HG03558 (cell line): Measurements from ENCODE around the gene MAPK12.

Source experiments
- ATAC-seq: cut with Tn5 transposase; IDR thresholded peaks from one replicate; pipeline ENCODE4 v1.9.1; 2021; ENCODE audit warnings: moderate number of reproducible peaks; ENCODE audit not compliant: unreplicated experiment; ENCODE audit errors: extremely low read depth

The MAPK12 gene

GRCh38 chr22:50300620-50301257, 39.3 kb upstream of the MAPK12 start:
- ATAC-seq, result no peak

DNA sequence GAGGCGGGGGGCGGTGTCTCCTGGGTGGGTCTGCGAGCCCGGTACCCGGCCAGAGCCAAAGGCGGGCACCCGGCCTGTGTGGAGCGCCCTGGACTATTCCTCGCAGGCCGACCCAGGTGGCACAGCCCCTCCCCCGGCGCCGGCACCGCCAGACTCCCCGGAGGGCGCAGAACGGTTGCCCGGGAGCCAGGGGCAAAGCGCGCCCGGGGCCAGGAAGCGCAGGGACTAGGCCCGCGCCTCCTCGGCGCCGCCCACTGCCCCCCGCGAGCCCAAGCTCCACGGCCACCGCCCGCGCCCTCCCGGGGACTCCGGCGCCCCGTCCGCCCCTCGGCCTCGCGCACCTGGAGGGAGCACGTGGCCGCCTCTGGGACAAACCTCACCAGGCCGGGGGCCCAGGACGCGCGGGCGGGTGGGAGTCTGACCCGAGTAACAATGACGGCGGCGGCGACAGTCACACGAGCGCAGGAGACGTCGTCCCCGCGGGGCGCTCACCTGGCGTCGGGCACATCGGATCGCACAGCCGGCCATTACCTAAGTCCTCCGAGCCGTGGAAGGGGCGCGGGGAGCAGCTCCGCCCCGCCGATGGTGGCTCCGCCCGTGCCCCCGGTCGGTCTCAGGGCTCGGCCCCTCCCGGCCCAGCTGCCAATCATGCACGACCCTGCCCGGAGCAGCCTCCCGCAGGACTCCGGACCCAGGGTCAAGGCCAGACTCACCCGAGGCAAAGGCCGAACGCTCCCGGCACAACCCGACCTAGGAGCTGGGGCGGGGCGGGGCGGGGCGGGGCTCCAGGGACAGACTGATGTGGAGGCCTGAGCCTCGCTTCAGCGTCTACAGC, 38.5 kb upstream of the MAPK12 start:
- ATAC-seq, result no peak

GRCh38 chr22:50298937-50299784, 37.7 kb upstream of the MAPK12 start:
- ATAC-seq, result no peak

GRCh38 chr22:50298266-50298637, 36.8 kb upstream of the MAPK12 start:
- ATAC-seq, result no peak

GRCh38 chr22:50297510-50298265, 36.2 kb upstream of the MAPK12 start:
- ATAC-seq, result no peak

GRCh38 chr22:50296658-50297490, 35.4 kb upstream of the MAPK12 start:
- no peak for ATAC-seq

DNA sequence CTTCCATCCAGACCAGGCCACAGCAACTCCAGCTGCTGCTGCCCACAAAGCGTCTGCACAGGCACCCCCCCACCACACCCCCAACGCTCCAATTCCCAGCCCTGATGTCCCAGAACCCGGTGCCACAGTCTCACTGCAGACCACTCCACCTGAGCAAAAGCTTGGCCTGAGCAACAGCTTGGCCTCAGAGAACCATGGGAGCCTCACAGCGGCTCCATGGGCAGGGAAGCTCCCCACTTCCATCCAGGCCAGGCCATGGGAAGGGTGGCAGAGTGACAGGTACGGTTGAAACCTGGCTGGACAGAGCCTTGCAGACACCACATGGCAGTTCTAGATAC, 32.8 kb upstream of the MAPK12 start:
- ATAC-seq, result no peak

GRCh38 chr22:50293441-50294318, 32.2 kb upstream of the MAPK12 start:
- no peak for ATAC-seq

- ATAC-seq, result no peak
Measured at GRCh38 chr22:50292643-50293440, 31.4 kb upstream of the MAPK12 start.

DNA sequence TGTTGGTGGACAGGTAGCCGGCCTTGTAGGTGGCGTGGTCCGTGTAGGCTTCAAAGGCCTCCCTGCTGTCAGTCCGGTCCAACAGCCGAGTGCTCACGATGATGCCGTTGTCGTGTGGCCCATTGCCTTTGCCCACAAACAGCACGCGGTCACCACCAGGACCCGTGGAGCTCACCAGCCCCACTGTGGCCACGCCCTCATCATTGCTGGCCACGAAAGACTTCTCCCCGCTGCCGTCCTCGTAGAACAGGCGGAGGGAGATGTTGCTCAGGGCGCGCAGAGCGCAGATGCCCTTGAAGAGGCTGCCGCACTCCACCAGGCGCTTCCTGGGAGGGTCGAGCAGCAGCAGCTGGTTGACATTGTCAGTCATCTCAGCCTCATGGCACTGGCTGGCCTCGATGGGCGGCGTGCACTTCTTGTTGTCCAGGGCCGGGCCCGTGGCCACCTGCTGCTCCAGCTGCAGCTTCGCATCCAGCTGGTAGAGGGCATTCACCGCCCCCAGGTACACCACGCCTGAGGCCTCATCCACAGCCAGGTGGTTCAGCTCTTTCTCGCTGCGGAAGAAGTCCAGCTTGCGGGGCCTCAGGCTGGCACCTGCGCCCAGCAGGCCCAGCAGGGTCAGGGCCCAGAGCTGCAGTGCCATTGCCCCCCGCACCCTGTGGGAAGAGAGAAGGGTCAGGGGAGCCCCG, 28.6 kb upstream of the MAPK12 start:
- no peak for ATAC-seq

- no peak for ATAC-seq
Measured at GRCh38 chr22:50289151-50289941, 27.9 kb upstream of the MAPK12 start.

GRCh38 chr22:50287731-50288130, 26.2 kb upstream of the MAPK12 start:
- ATAC-seq, result no peak

GRCh38 chr22:50286701-50287318, 25.3 kb upstream of the MAPK12 start:
- no peak for ATAC-seq

- ATAC-seq, result no peak
Measured at GRCh38 chr22:50286275-50286674, 24.8 kb upstream of the MAPK12 start.

- no peak for ATAC-seq
Measured at GRCh38 chr22:50285568-50286229, 24.2 kb upstream of the MAPK12 start.

DNA sequence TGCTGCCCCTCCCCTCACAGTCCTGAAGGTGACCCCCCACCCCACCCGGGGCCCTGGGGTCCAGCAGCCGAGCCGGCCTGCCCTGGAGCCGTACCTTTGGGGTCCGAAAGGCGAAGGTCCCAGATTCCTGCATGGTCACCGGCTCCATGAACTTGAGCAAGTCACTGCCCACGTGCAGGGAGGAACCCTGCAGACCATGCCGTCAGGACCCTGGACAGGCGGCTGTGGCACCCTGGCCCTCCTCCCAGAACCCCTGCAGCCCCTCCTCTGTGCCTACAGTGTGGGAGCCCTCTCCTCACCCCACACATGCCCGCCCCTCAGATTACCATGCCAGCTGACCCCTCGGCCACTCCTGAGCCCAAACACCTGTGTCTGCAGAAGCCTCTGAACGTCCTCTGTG, 23.0 kb upstream of the MAPK12 start:
- ATAC-seq, result no peak
